22Rv1 (cell line): ENCODE results near the gene MSMP.

Experiments used
- H3K27ac ChIP-seq: fragments of 450-650 bp; 2 replicates; pipeline ENCODE4 v1.5.1; 2017
- CTCF ChIP-seq: fragments of 450-650 bp; IDR thresholded peaks from 2 replicates; pipeline ENCODE4 v1.5.1; 2017; ENCODE audit warnings: mild to moderate bottlenecking
- ZFX ChIP-seq: fragments of 450-650 bp; IDR thresholded peaks from 2 replicates; pipeline ENCODE4 v1.6.1; 2017; ENCODE audit warnings: antibody characterized with exemption, borderline replicate concordance

Gene MSMP

GRCh38 chr9:35753466-35753865 lies 610 bp downstream of the MSMP start:
- no peak overlapping the region for H3K27ac ChIP-seq
- TF ChIP-seq CTCF (no peak), ZFX (no peak)

GRCh38 chr9:35750256-35750531 lies 3.9 kb downstream of the MSMP start:
- TF ChIP-seq CTCF, result no peak
- peak overlapping the region; percentile 92 for H3K27ac ChIP-seq

- TF ChIP-seq ZFX (no peak), CTCF (no peak)
- H3K27ac ChIP-seq, result peak overlapping the region; percentile 92
These were observed 4.4 kb downstream of the MSMP start for GRCh38 chr9:35749515-35750255.

GRCh38 chr9:35748858-35749514 lies 5.1 kb downstream of the MSMP start, which contains the start of the genes GBA2 and RGP1:
TSS of gene GBA2 (minus strand) at chr9:35749228. CDS start at chr9:35748704, 524 bp downstream.
TSS of gene RGP1 (plus strand) at chr9:35749287. CDS start at chr9:35749756, 469 bp downstream.
- H3K27ac ChIP-seq, result peak within 1 kb of the TSS; percentile 92
- TF ChIP-seq CTCF, result no peak
- TF ChIP-seq ZFX, result no peak

- H3K27ac ChIP-seq, result peak overlapping the region; percentile 92
- TF ChIP-seq ZFX (no peak), CTCF (no peak)
These were observed 5.7 kb downstream of the MSMP start for GRCh38 chr9:35748242-35748857.

GRCh38 chr9:35746583-35746982 lies 7.5 kb downstream of the MSMP start:
- H3K27ac ChIP-seq, result peak overlapping the region; percentile 41
- TF ChIP-seq ZFX (no peak), CTCF (no peak)

GRCh38 chr9:35745569-35745968 lies 8.5 kb downstream of the MSMP start:
- TF ChIP-seq ZFX (no peak), CTCF (no peak)

More at GRCh38 chr9:35745569-35745968, 8.5 kb downstream of the MSMP start:
- no peak overlapping the region; the same call in 1 of the 2 replicates for H3K27ac ChIP-seq
